GM18858 (cell line): Measurements from ENCODE around the gene PNMA8B.

Experiments used
- ATAC-seq: cut with Tn5 transposase; IDR thresholded peaks from one replicate; pipeline ENCODE4 v1.9.1; 2021; ENCODE audit not compliant: unreplicated experiment

PNMA8B gene

DNA sequence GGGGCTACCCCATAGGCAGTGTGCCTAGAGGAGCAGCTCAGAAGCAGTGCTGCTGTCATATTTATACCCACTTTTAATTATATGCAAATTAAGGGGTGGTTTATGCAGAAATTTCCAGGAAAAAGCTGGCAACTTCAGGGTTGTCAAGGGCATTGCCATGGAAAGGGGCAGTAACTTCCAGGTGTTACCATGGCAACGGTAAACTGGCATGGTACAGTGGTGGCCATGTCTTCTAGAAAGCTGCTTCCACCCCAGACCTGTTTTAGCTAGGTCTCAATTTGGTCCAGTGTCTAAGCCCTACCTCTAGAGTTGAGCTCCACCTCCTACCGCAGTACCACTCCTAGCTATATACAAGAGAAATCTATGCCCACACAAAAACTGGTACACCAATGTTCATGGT, 35.6 kb downstream of the PNMA8B start:
- no peak for ATAC-seq

- ATAC-seq = no peak
These were observed 38.7 kb downstream of the PNMA8B start for GRCh38 chr19:46456930-46457329.

DNA sequence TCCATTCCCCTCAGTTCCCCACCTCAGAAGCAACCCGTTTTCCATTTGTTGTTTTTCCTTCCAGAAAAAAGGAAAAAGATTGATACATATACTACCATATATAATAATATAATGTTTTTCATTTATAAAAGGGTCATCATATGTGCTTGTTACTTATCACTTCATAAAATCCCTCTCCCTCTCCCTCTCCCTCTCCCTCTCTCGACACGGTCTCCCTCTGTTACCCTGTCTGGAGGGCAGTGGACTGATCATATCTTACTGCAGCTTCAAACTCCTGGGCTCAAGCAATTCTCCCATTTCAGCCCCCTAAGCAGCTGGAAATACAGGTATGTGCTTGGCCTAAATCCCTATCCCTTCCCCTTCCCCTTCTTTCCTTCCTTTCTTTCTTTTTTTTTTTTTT, 41.4 kb downstream of the PNMA8B start:
- no peak for ATAC-seq

GRCh38 chr19:46453661-46454060, 42.0 kb downstream of the PNMA8B start:
- ATAC-seq = no peak

- ATAC-seq = no peak
These were observed 43.5 kb downstream of the PNMA8B start for GRCh38 chr19:46452186-46452585.

- ATAC-seq = no peak
These were observed 44.3 kb downstream of the PNMA8B start for GRCh38 chr19:46451352-46451751.

- no peak for ATAC-seq
These were observed 44.9 kb downstream of the PNMA8B start for GRCh38 chr19:46450737-46451136.

GRCh38 chr19:46449228-46449627, 46.4 kb downstream of the PNMA8B start:
- ATAC-seq = no peak

DNA sequence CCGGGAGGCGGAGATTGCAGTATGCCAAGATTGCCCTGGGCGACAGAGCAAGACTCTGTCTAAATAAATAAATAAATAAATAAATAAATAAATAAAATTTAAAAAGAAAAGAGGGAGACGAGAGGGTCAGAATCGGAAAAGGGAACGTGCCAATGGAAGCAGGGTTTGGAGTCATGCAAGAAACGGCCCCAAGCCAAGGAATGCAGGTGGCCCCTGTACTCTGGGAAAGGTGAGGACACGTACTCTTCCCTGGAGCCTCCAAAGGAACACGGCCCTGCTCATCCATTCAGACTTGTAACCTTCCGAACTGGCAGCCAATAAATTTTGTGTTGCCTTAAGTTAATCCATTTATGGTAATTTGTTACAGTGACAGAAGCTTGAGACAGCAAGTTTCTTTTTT, 47.1 kb downstream of the PNMA8B start:
- ATAC-seq = no peak

DNA sequence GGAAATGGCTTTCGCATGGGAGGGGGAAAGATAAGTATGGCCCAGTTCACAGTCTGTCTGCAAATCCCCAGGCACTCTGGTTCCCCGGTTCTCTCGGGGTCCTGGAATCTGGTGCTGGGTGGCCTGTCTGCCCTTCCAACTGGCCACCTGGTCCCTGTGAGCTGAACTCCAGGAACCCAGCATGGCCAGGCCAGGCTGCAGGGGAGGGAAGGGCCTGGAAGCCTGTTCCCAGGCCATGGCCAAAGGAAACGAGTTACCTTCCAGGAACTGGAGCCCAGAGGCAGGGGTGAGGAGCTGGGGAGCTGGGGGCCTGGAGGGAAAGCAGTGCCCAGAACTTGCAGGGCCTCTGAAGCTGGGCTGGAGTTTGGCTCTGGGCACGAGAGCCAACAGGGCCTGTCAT, 47.8 kb downstream of the PNMA8B start:
- ATAC-seq = no peak

DNA sequence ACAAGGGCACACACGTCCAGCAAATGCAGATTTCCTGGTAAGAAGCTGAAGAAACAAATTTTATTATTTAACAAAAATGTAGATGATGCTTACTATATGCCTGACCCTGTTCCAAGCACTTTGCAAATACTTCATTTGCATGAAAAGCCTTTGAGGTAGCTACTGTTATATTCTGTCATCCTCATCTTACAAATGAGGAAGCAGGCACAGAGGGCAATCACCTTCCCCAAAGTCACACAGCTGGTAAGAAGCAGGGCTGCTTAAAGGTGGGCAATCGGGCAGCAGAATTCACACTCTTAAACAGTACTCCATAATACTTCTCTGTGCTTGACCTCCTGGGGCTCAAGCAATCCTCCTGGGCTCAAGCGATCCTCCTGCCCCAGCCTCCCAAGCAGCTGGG, 48.7 kb downstream of the PNMA8B start:
- ATAC-seq = no peak

DNA sequence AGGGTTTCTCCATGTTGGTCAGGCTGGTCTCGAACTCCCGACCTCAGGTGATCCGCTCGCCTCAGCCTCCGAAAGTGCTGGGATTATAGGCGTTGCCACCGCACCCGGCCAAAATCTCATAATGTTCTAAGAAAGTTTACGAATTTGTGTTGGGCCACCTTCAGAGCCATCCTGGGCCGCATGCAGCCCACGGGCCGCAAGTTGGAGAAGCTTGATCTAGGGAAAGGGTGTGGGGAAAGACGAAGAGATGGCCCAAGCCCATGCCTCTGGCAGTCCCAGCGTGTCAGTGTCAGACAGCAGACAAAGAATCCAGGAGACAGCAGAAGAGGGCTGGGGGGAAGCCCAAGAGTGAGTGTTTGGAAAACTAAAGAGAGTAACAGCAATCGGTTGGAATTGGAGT, 49.6 kb downstream of the PNMA8B start:
- no peak for ATAC-seq

DNA sequence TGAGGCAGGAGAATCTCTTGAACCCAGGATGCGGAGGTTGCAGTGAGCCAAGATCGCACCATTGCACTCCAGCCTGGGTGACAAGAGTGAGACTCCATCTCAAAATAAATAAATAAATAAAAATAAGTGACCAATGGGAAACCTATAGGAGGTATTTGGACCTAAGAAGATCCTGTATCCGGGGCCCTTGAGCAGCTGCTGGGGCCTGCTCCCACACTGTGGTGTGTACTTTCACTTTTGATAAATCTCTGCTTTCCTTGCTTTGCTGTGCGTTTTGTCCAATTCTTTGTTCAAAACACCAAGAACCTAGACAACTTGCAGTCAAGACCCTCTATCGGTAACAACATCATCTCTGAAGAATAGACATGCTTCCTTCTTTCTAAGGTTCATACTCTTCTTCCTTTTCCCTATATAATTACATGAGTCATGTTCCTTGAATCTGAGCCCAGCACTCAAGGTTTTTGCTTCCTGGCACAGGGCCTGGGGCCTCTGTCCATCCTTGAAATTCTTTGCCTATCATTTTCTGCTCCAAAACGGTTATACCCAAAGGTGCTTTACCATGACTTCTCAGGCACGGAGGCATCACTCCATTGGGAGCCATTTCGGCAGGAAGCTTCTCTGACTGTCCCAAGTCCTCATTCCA, 52.7 kb downstream of the PNMA8B start:
- ATAC-seq = no peak

GRCh38 chr19:46441866-46442265, 53.8 kb downstream of the PNMA8B start:
- ATAC-seq = no peak
